Effector memory CD4-positive, alpha-beta T cell (primary cell): ENCODE measurements around the gene SUPT5H.

ENCODE experiments used
- DNase-seq, 3 donors: peaks; one replicate each; pipeline ENCODE4 v3.0.0-alpha.2; 2020
- H3K27ac ChIP-seq: 2 replicates; pipeline ENCODE4 v1.7.0; 2013; ENCODE audit warnings: mild to moderate bottlenecking, low read length, moderate library complexity; ENCODE audit not compliant: insufficient read depth, poor library complexity, severe bottlenecking
- H3K27me3 ChIP-seq: replicated peaks from 2 replicates; pipeline ENCODE4 v1.7.0; 2013; ENCODE audit warnings: mild to moderate bottlenecking, low read length; ENCODE audit not compliant: insufficient read depth, control insufficient read depth, poor library complexity, severe bottlenecking
- H3K36me3 ChIP-seq: 2 replicates; pipeline ENCODE4 v1.7.0; 2013; ENCODE audit warnings: mild to moderate bottlenecking, low read length, moderate library complexity; ENCODE audit not compliant: control insufficient read depth, insufficient read depth
- H3K4me1 ChIP-seq: 2 replicates; pipeline ENCODE4 v1.7.0; 2013; ENCODE audit warnings: low read length, mild to moderate bottlenecking; ENCODE audit not compliant: control insufficient read depth, insufficient read depth, poor library complexity, severe bottlenecking
- H3K4me3 ChIP-seq: 2 replicates; pipeline ENCODE4 v1.7.0; 2013; ENCODE audit warnings: low read length, low read depth, mild to moderate bottlenecking; ENCODE audit not compliant: insufficient read depth, poor library complexity, severe bottlenecking
- H3K9me3 ChIP-seq: 2 replicates; pipeline ENCODE4 v1.7.0; 2013; ENCODE audit warnings: mild to moderate bottlenecking, low read length, moderate library complexity; ENCODE audit not compliant: control insufficient read depth

SUPT5H gene

GRCh38 chr19:39410017-39410830 lies 35.2 kb upstream of the SUPT5H start:
- DNase-seq: peak; percentile 71 to 77 (median 74)

GRCh38 chr19:39410831-39411080 lies 34.6 kb upstream of the SUPT5H start:
- Histone ChIP-seq H3K9me3 (no peaks in the 10 kb centered on the region), H3K4me3 (peak overlapping the region; percentile 99), H3K36me3 (peaks cover 22% of the 10 kb centered on the region), H3K4me1 (peaks cover 35% of the 10 kb centered on the region), H3K27ac (peak overlapping the region; percentile 100), H3K27me3 (no peaks in the 10 kb centered on the region)
- no peak for DNase-seq

More at GRCh38 chr19:39410017-39410830, 35.2 kb upstream of the SUPT5H start:
- Histone ChIP-seq H3K9me3 (no peaks in the 10 kb centered on the region), H3K27ac (peak overlapping the region; percentile 100), H3K4me1 (peaks cover 40% of the 10 kb centered on the region), H3K27me3 (no peaks in the 10 kb centered on the region), H3K36me3 (peaks cover 22% of the 10 kb centered on the region), H3K4me3 (peak overlapping the region; percentile 99)

GRCh38 chr19:39411081-39411831 lies 34.1 kb upstream of the SUPT5H start:
- Histone ChIP-seq H3K4me1 (peaks cover 31% of the 10 kb centered on the region), H3K36me3 (peaks cover 22% of the 10 kb centered on the region), H3K9me3 (no peaks in the 10 kb centered on the region), H3K4me3 (peak overlapping the region; percentile 99), H3K27ac (peak overlapping the region; percentile 100), H3K27me3 (no peaks in the 10 kb centered on the region)
- DNase-seq: peak in 1 of 3 donors; percentile 38

- Histone ChIP-seq H3K9me3 (no peaks in the 10 kb centered on the region), H3K4me1 (peaks cover 31% of the 10 kb centered on the region), H3K4me3 (peak overlapping the region; percentile 99), H3K36me3 (peaks cover 22% of the 10 kb centered on the region), H3K27me3 (no peaks in the 10 kb centered on the region), H3K27ac (peak overlapping the region; percentile 100)
- peak; percentile 81 to 86 (median 86) for DNase-seq
Observed at GRCh38 chr19:39411832-39412099, 33.6 kb upstream of the SUPT5H start.

GRCh38 chr19:39412100-39412866 lies 33.1 kb upstream of the SUPT5H start, which contains the start of gene PLEKHG2:
Gene PLEKHG2 (plus strand): TSS chr19:39412669. CDS start chr19:39414087, 1,418 bp downstream.
- peak; percentile 94 to 95 (median 94) for DNase-seq
- H3K9me3 ChIP-seq: no peaks in the 10 kb centered on the region
- peak within 1 kb of the TSS; percentile 100 for H3K27ac ChIP-seq
- no peaks in the 10 kb centered on the region for H3K27me3 ChIP-seq
- peaks cover 31% of the 10 kb centered on the region for H3K4me1 ChIP-seq
- peaks cover 17% of the 10 kb centered on the region for H3K36me3 ChIP-seq
- H3K4me3 ChIP-seq: peak within 1 kb of the TSS; percentile 99

- Histone ChIP-seq H3K9me3 (no peaks in the 10 kb centered on the region), H3K27ac (peak overlapping the region; percentile 100), H3K4me1 (peaks cover 31% of the 10 kb centered on the region), H3K4me3 (peak overlapping the region; percentile 85), H3K27me3 (no peaks in the 10 kb centered on the region), H3K36me3 (peaks cover 11% of the 10 kb centered on the region)
- DNase-seq: no peak
Observed at GRCh38 chr19:39412867-39413271, 32.5 kb upstream of the SUPT5H start.

- peaks cover 6% of the 10 kb centered on the region for H3K36me3 ChIP-seq
- DNase-seq: peak in 1 of 3 donors; percentile 32
- peak overlapping the region; percentile 85 for H3K4me3 ChIP-seq
- H3K27me3 ChIP-seq: no peaks in the 10 kb centered on the region
- H3K9me3 ChIP-seq: no peaks in the 10 kb centered on the region
- peaks cover 31% of the 10 kb centered on the region for H3K4me1 ChIP-seq
- H3K27ac ChIP-seq: peak overlapping the region; percentile 100
Observed at GRCh38 chr19:39413272-39413910, 32.0 kb upstream of the SUPT5H start.

GRCh38 chr19:39413911-39414608 lies 31.3 kb upstream of the SUPT5H start:
- H3K36me3 ChIP-seq: peaks cover 6% of the 10 kb centered on the region
- H3K27me3 ChIP-seq: no peaks in the 10 kb centered on the region
- peaks cover 31% of the 10 kb centered on the region for H3K4me1 ChIP-seq
- no peaks in the 10 kb centered on the region for H3K9me3 ChIP-seq
- peak overlapping the region; percentile 85 for H3K4me3 ChIP-seq
- no peak for DNase-seq
- H3K27ac ChIP-seq: peak overlapping the region; percentile 100
